NB4 (cell line): Measurements from ENCODE around the gene FSTL5.

Source experiments
- MYC ChIP-seq: IDR thresholded peaks from 2 replicates; pipeline ENCODE4 v1.6.1; 2011; ENCODE audit warnings: low read depth, low read length
- POLR2A ChIP-seq: IDR thresholded peaks from 2 replicates; pipeline ENCODE4 v1.6.1; 2011; ENCODE audit warnings: mild to moderate bottlenecking; ENCODE audit not compliant: insufficient read length; ENCODE audit errors: extremely low read depth
- TF ChIP-seq, protein P1 (sequence below): IDR thresholded peaks from one replicate; pipeline ENCODE4 v1.5.1; 2012; ENCODE audit warnings: low read depth, low read length
- TF ChIP-seq, protein P2 (sequence below): IDR thresholded peaks from 2 replicates; pipeline ENCODE4 v1.6.1; 2011; ENCODE audit warnings: low read depth, low read length

- TF ChIP-seq, protein P1, sequence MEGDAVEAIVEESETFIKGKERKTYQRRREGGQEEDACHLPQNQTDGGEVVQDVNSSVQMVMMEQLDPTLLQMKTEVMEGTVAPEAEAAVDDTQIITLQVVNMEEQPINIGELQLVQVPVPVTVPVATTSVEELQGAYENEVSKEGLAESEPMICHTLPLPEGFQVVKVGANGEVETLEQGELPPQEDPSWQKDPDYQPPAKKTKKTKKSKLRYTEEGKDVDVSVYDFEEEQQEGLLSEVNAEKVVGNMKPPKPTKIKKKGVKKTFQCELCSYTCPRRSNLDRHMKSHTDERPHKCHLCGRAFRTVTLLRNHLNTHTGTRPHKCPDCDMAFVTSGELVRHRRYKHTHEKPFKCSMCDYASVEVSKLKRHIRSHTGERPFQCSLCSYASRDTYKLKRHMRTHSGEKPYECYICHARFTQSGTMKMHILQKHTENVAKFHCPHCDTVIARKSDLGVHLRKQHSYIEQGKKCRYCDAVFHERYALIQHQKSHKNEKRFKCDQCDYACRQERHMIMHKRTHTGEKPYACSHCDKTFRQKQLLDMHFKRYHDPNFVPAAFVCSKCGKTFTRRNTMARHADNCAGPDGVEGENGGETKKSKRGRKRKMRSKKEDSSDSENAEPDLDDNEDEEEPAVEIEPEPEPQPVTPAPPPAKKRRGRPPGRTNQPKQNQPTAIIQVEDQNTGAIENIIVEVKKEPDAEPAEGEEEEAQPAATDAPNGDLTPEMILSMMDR = no peak
- TF ChIP-seq, protein P2, sequence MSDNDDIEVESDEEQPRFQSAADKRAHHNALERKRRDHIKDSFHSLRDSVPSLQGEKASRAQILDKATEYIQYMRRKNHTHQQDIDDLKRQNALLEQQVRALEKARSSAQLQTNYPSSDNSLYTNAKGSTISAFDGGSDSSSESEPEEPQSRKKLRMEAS = no peak
- TF ChIP-seq POLR2A = no peak
- no peak for TF ChIP-seq MYC
These were observed 459.8 kb downstream of the FSTL5 start for GRCh38 chr4:161704040-161704439.
